Activated naive CD4-positive, alpha-beta T cell treated with Interleukin-2 at 50 U/mL for 16 hours (primary cell): Measurements from ENCODE around the gene RSU1.

Source experiments
- DNase-seq: peaks from one replicate; pipeline ENCODE4 v3.0.0-alpha.2; 2020

Gene RSU1

DNA sequence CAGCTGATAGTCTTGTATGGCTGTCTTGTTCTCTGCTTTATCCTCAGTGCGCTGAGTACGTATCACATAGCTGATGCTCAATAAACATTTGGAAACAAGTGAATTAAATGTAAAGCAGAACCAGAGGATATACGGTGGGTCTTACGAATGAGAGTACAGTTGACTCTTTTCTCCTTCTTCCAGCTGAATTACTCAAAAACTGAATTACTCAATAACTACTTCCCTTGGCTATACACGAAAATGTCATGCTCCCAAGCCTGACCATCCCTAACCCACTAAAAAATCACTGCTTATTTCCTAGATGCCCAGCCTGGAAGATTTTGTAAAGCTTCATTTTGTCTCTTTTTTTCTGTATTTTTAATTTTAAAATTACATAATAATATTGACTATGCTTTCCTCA is 3.2 kb upstream of the RSU1 start:
- no peak for DNase-seq

DNA sequence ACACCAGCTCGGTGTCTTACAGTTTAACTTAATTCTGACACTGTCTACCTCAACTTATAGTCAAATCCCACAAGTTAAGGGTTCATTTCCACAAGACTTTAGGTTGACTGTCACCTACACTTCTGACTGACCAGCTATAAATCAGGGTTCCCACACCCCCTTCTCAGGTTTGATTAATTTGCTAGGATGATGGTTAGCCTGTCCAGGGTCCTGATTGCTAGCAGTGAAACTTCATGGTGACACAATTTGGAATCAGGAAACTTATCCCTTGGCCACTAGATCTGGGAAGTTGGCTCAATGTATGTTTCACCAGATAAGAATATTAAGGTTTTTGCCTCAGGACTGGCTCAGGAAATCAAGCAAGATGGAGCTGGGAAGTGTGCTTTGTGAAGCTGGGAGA is 2.8 kb upstream of the RSU1 start:
- no peak for DNase-seq

DNA sequence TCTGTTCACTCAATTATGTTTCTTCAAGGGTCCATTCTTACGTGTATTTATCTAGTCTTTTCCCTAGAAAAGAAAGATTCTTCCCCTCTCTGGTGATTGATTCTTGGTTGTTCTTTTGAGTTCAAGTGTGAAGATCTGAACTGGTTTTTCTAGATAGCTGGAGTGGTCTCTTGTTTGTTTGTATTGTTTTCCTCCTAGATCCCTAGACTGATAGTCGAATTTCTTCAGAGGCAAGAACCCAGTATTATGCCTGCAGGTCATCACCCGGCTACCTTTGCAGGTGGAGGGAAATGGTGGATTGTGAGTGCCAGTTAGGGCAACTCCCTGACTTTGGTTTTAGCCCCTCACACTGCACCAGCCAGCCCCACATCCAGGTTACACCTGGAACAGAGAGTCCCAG is 2.2 kb upstream of the RSU1 start:
- no peak for DNase-seq

DNA sequence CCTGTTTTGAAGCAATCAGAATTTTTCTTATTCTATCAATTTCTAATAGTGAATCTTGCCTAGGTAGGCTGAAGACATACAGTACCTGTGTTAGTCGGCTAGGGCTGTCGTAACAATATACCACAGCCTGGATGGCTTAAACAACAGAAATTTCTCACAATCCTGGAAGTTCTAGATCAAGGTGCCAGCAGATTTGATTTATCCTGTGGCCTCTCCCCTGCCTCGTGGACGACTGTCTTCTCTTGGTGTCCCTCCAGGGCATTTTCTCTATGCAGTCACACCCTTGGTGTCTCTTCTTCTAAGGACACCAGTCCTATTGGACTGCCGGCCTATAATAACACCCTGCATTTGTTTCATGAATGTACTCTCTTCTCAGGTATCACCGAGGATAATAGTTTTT is 1.8 kb upstream of the RSU1 start:
- DNase-seq = no peak

DNA sequence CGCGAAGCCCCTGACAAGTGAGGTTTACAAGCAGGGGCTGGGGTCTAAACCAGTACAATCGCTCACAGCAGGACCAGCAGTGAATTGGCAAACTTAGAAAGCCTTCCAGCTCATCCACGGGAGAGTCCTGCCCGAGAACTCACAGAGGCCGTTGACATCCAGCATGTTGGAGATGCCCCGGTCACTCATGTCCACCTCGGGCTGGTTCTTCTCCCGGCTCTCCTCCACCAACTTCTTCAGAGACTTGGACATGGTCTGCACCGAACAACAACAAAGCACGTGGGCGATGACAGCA is 447 bp downstream of the RSU1 start:
- no peak for DNase-seq

DNA sequence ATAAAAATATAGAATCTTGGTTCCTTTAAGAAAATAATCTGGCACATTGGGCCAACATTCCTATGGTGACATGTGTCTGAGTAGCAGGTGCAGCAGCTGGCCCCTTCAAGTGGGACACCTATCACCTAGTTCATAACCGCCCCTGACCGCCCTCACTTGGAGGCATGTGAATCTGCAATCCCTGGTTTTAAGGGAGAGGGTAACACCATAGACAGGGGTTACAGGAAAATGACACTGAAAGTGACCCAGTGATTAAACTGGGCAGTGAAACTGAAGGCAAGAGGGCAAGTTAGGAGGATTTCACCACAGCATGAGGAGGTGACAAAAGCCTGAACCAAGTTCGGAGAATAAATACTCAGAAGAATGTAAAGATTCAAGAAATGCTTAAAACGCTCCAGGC is 1.1 kb downstream of the RSU1 start:
- DNase-seq = no peak

DNA sequence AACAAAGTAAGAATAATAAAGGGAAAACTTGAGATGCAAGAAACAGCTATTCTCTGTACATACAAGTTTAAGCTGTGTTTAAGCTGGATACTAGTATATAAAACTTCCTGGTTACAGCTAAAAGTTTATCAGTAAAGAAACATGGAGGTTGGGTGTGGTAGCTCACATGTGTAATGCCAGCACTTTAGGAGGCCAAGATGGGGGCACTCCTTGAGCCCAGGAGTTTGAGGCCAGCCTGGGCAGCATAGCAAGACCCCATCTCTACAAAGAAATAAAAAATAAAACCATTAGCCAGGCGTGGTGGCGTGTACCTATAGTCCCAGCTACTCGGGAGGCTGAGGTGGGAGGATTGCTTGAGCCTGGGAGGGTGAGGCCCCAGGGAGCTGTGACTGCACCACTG is 3.2 kb downstream of the RSU1 start:
- no peak for DNase-seq

DNA sequence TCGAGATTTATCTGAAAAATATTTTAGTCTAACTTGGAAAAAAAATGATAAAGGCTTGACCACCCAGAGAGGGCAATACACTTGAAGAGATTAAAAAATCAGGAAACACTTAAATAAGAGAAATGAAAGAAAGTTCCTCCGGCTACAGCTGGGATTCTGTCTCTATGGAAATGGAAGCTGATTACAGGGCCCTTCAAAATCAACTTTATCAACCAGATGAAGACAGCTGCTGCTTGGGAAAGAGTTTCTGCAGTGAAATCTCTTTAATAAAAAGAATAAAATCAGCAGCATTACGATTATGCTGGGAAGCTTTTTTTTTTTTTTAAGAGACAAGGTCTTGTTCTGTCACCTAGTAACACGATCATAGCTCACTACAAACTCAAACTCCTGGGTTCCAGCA is 4.5 kb downstream of the RSU1 start:
- DNase-seq = no peak

DNA sequence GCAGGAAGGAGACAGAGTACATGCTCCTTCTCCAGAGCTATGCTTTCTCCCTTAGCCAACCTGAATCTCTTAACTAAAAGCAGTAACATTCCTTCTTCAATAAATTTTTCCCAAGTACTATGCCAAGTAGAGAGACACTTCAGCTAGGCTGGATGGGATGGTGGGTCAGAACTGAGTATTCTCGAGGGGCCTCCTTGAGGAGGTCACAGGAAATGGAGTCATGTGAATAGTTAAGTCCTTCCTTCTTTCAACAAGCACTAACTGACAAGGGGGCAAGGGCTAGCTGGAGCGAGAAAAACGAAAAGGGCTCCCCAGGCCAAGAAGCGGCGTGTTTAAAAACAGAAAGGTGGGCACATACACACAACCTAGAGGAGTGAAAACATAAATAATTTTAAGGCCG is 5.5 kb downstream of the RSU1 start:
- no peak for DNase-seq

DNA sequence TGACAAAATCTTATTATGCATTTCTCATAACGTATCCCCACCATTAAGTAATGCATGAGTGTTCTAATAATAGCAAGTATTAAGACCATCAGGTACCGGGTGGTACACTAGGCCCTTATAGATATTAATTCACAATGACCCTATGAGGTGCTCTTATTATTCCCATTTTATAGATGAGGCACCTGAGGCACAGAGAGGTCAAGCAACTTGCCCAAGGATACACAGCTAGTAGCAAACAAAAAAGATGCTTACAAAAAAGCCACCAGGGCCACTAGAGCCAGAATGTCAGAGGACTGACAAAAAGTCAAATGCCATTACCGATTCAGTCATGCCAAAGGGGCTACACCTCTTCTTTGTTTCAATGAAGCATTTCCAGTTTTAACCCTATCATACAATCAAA is 5.9 kb downstream of the RSU1 start:
- DNase-seq = no peak

DNA sequence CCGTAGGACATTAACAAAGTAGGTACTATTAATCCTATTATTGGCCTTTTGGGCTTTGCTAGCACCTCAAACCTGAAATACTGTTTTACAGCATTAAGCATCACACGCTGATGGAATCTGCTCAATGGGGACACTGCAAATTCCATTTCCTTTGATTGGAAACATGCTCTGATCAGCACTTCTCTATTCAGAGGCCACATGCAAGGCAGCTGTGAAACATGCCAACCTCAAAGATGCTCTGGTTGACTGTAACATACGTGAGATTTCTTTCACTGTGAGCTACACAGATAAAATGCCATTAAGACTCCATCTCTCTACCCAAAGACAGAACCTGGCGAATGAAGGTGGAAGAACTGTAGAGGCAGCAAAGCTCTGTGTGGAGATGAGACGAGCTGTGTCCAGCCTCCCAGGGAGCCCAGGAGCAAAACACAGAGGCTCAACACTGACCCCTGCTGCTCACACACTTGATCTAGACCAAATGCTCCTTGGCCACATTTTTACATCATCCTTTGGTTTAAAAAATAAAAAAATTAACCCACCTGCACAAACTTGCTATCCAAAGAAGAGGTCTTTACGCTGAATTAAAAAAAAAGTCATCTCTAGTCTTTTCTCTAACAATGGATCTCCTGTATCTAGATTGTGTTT is 8.0 kb downstream of the RSU1 start:
- peak; percentile 67 for DNase-seq

DNA sequence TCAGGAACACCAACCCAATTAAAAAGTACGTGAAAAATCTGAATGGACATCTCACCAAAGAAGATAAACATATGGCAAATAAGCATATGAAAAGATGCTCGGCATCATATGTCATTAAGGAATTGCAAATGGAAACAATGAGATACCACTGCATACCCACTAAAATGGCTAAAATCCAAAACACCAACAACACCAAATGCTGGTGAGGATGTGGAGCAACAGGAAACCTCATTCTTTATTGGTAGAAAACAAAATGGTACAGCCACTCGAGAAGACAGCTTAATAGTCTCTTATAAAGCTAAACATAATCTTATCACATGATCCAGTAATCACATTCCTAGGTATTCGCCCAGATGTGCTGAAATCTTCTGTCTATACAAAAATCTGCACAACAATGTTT is 13.1 kb downstream of the RSU1 start:
- DNase-seq = no peak

DNA sequence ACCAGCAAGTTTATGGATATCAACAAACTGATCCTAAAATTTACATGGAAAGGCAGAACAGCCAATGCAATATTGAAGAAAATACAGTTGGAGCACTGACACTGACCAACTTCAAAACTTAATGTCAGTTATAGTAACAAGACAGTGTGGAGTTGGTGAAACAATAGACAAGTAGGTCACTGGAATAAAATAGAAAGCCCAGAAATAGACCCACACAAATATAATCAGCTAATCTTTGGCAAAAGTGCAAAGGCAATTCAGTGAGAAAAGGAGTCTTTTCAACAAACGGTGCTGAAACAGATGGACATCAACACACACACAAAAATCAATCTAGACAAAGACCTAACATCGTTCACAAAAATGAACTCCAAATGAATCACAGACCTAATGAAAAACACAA is 13.8 kb downstream of the RSU1 start:
- DNase-seq = no peak

DNA sequence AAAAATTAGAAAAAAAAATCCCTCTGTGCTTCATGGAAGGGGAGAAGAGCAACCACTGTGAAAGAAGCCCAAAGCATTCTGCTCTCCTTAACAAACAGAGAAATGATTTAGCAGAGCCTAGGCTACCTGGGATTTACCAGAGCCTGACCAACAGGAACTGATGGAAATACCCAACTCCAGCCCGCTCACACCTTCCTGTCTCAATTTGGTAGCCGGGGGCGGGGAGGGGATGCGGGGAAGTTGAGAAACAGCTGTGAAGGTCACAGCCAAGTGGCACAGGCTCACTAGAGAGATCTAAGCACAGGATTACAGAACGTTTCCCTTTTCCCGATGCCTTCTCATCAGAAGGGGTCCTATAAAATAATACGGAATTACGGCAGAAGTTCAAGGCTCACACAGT is 17.6 kb downstream of the RSU1 start:
- DNase-seq = no peak

DNA sequence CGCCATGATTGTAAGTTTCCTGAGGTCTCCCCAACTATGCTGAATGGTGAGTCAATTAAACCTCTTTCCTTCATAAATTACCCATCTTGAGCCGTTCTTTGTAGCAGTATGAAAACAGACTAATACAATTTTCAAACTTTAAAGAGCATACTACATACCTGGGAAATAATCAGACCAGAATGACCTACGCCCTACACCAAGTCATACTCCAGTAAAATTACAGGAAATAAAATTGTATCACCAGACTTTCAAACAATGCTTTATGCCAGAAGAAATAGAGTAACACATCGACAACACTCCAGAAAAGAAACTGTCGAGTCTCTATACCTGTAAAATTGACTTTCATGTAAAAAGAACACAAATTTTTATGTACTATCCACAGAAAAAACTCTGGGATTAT is 18.7 kb downstream of the RSU1 start:
- DNase-seq = no peak

DNA sequence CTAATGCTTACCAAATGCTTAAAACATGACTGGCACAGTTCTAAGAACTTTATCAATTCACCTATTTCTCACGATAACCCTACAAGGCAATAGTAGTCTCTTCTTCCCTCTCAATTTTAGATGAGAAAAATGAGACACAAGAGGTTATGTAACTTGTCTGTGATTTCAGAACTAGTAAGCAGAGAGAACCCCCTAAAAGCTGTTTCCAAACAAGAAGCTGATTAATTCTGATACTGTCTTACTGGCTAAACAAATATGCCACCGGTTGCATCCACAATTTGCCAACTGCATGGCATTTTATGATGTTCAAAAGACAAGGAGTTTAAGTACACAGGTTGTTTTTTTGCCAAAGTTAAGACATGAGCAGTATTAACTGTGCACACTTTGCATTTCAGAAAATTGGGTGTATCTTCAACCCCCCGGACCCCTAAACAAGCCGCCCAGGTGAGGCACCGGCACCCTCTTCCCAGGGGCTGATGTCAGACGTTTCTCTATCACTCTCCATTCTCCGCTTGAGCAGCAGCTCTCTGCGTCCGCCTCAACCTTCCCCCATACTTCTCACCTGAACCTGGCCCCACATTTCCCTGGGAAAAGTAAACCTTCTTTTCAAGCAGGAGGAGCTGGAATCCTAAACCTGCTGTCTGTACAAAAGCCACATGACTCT is 21.7 kb downstream of the RSU1 start:
- no peak for DNase-seq

DNA sequence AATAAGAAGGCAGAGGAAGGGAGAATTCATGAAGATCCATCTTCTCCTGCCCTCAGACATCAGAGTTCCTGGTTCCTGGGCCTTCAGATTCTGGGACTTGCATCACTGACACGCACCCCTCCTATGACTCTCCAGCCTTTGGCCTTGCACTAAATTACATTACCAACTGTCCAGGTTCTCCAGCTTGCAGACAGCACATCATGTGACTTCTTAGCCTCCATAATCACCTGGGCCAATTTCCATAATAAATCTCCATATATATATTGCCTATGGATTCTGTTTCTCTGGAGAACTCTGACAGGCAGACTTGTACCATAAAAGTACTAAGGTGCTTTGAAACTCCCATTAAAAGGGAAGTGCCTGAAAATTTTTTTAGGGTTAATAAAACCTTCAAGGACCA is 23.2 kb downstream of the RSU1 start:
- DNase-seq = no peak

DNA sequence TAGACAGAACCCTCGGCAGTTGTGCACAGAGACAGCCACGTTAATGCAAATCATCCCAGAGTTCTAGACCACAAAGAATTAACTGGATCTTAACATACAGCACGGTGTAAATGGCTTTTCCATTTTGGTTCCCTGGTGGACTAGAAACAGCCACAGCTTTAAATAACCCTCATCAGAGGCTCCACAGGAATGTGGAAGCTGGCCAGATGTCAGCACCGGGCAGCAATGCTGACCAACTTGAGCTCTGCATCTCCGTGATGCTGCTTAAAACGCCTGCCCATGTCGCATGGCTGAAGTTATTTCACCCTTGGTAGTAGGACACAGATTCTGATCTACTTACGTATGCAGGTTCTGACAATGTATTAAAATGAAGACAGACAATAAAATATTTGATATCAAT is 24.5 kb downstream of the RSU1 start:
- no peak for DNase-seq

DNA sequence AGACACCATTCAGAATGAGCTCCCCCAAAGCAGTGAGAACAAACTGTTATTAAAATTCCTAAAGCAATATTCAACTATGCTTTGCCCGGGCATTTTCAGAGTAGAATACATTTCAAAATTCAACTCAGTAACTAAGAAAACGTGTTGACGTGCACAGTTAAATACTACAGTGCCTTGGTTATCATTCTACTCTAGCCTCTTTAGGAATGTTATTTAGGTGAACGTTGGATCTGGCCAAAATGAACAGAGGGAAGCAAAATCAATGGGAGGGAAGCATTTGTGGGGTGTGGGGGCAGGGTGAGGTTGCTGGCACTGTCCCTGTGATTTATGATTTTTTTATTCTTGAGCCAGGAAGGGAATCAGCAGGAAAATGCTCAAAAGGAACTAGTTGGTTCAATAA is 27.5 kb downstream of the RSU1 start:
- DNase-seq = no peak

DNA sequence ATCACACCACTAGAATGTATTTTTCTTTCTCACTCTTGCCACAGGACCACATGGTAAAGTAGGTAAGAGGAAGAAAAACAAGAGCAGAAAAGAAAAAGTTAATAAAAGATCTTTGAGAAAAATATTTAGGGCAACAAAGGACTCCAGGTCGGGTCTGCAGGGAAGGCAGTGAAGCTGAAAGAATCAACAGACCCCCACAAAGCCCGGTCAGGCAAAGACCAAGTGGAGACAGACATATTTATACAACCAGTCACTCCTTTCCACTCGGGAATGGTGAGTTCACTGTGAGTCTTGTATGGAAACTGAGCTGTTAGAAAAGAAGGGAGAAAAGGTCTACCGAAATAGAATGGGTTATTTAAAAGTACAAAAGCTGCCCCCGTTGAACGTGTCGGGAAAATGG is 28.0 kb downstream of the RSU1 start:
- no peak for DNase-seq

DNA sequence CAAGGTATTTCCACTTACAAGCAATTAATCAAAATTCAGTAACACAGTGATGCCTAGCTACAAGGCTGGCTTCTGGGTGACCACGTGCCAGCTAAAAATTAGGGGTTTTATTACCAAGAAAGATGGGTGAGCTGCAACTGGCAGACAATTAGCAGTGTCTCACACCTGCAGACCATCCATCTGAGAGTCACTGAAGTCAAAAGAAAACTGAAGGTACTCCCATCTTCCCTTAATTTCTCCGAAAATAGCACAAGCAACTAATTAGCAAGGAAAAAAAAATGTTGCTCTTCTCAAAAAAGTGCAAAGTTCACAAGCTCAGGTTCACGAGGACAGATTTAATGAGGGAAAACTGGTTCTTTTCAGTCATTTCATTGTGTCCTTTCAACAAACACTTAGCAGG is 28.4 kb downstream of the RSU1 start:
- no peak for DNase-seq

DNA sequence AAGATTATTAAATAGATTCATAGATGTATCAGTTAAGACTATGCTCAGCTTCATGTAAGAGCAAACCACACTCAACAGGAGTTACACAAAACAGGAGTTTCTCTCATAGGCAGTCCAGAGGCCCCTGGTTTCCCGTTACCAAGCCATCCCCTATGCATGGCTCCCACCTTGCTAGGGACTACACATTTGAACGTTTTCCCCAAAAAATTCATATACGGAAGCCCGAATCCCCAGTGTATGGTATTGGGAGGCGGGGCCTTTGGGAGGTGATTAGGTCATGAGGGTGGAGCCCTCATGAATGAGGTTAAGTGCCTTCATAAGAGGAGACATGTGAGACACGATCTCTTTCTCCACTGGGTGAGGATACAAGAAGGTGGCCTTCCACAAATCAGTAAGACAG is 29.1 kb downstream of the RSU1 start:
- peak; percentile 17 for DNase-seq

DNA sequence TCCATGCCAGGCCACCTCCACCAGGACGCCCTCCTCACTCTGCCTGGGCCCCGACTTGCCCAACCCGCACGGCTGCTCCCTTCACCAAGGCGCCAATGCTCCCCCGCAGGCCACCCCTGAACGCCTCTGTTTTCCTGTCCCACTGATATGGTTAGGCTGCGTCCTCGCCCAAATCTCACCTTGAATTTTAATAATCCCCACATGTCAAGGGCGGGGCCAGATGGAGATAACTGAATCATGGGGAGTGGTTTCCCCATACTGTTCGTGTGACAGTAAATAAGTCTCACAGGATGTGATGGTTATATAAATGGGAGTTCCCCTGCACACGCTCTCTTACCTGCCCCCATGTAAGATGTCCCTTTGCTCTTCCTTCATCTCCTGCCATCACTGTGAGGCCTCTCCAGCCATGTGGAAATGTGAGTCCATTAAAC is 29.8 kb downstream of the RSU1 start:
- peak; percentile 74 for DNase-seq

DNA sequence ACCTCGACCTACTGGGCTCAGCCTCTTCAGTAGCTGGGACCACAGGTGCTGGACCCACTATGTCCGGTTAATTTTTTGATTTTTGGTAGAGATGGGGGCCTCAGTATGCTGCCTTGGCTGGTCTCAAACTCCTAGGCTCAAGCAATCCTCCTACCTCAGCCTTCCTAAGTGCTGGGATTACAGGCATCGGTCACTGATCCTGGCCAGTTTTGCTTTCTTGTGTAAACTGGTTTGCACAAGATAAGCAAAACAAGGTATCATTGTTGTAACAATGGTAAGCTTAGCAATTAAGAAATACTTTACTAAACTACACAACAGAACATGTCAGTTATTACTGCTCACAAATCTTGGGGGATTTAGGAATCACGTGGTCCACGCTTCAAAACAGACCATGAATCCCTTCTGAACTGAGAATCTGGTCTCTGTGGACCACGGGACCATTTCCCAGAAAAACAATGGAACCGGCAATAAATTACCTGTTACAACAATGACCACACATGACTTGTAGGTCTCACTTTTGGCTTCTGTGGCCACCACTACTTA is 36.8 kb downstream of the RSU1 start:
- no peak for DNase-seq

DNA sequence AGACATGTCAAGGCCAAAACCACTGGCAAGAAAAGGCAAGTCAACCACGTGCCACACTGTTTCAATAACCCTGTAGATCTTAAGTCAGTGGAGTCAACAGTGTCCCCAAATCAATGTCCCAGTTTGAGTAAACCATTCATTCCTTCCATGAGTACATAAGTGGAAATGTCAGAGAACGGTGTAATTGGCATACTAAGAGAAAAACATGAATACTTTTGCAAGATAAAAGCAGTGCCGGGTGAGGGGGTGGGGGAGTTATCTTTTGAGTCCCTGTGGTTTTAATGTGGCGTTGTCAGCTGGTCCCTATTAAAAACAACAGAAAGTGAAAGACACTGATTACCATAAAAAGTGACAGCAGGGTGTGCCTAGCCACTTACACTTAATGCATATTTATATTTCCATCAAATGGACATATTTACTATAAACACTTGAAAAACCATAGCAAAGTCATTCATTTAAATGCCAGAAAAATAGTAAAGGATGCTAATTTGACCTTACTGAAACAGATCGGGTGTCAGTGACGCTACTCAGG is 37.8 kb downstream of the RSU1 start:
- DNase-seq = peak; percentile 80
